BJ (cell line): ENCODE measurements around the gene CP. TPM values are rescaled to one million over a fixed set of nuclear protein-coding genes. Genes with fewer than 3 reads are reported as not detected.

Experiments used
- CTCF ChIA-PET: fragments of 350-600 bp; formaldehyde crosslinking; extraction: SDS; loops from one replicate; lab custom pipeline; 2021; ENCODE audit warnings: antibody characterized with exemption, inconsistent platforms; lab: Yijun Ruan, JAX
- POLR2A ChIA-PET: fragments of 300-600 bp; sonication (Branson Sonifier 250); formaldehyde crosslinking; extraction: SDS; loops from one replicate; lab custom pipeline; 2021; ENCODE audit warnings: antibody characterized with exemption; lab: Charles Lee
- DNase-seq: peaks from one replicate; pipeline ENCODE4 v3.0.0-alpha.2; 2011; ENCODE audit warnings: low read depth
- H3K27me3 ChIP-seq: 2 replicates; pipeline ENCODE4 v1.6.0; 2011; ENCODE audit warnings: low read length; ENCODE audit not compliant: control insufficient read depth, insufficient read depth
- H3K36me3 ChIP-seq: 2 replicates; pipeline ENCODE4 v1.5.1; 2011; ENCODE audit warnings: low read length; ENCODE audit not compliant: control insufficient read depth, insufficient read depth
- H3K4me3 ChIP-seq: 2 replicates; pipeline ENCODE4 v1.5.1; 2011; ENCODE audit warnings: low read depth, mild to moderate bottlenecking, control low read depth, low read length
- CTCF ChIP-seq: IDR thresholded peaks from 2 replicates; pipeline ENCODE4 v1.5.1; 2011; ENCODE audit warnings: low read depth, mild to moderate bottlenecking, control low read depth, inconsistent platforms, low read length, moderate library complexity; ENCODE audit not compliant: insufficient read depth
- polyA plus RNA-seq: library from polyadenylated mRNA; depleted of rRNA; stranded (reverse); fragments of >200 nt; gene quantifications from 2 replicates; pipeline ENCODE4 v1.2.3, GENCODE V29; 2011

The CP gene
- polyA plus RNA-seq, 1 experiment, result not detected

GRCh38 chr3:149145974-149146373 is 75.7 kb downstream of the CP start:
- CTCF ChIA-PET, result interaction anchor here (0.7 kb wide), 2 partner anchors 11 to 16 kb away, joined by 3 to 4 read pairs; no protein-coding TSS in a partner anchor
- Histone ChIP-seq H3K36me3 (peaks cover 6% of the 10 kb centered on the region; the same call in 1 of the 2 replicates), H3K4me3 (no peak overlapping the region), H3K27me3 (no peaks in the 10 kb centered on the region)
- no peak for DNase-seq
- POLR2A ChIA-PET, result interaction anchor here (0.6 kb wide), 1 partner anchor 34 kb away, joined by 3 read pairs; no protein-coding TSS in a partner anchor
- TF ChIP-seq CTCF, result no peak

GRCh38 chr3:149145356-149145755 is 76.3 kb downstream of the CP start:
- Histone ChIP-seq H3K4me3 (no peak overlapping the region), H3K36me3 (peaks cover 6% of the 10 kb centered on the region; the same call in 1 of the 2 replicates), H3K27me3 (no peaks in the 10 kb centered on the region)
- no peak for TF ChIP-seq CTCF
- ChIA-PET CTCF (interaction anchor here (0.7 kb wide), 1 partner anchor 15 kb away, joined by 4 read pairs; no protein-coding TSS in a partner anchor), POLR2A (no interaction called here)
- DNase-seq, result no peak

- H3K27me3 ChIP-seq, result no peaks in the 10 kb centered on the region
- POLR2A ChIA-PET, result no interaction called here
- CTCF ChIA-PET, result no interaction called here
Measured at GRCh38 chr3:149142682-149143081, 78.9 kb downstream of the CP start.

GRCh38 chr3:149134575-149134974 is 87.1 kb downstream of the CP start:
- CTCF ChIA-PET, result interaction anchor here (1.0 to 1.2 kb wide), 4 partner anchors 12 to 26 kb away, joined by 3 to 4 read pairs (median 3); no protein-coding TSS in a partner anchor
- TF ChIP-seq CTCF, result no peak
- Histone ChIP-seq H3K4me3 (no peak overlapping the region), H3K36me3 (no peaks in the 10 kb centered on the region), H3K27me3 (no peaks in the 10 kb centered on the region)
- POLR2A ChIA-PET, result no interaction called here
- no peak for DNase-seq

More at GRCh38 chr3:149142682-149143081, 78.9 kb downstream of the CP start:
- no peak for DNase-seq
- peaks cover 6% of the 10 kb centered on the region; the same call in 1 of the 2 replicates for H3K36me3 ChIP-seq
- no peak overlapping the region for H3K4me3 ChIP-seq
- TF ChIP-seq CTCF, result no peak

DNA sequence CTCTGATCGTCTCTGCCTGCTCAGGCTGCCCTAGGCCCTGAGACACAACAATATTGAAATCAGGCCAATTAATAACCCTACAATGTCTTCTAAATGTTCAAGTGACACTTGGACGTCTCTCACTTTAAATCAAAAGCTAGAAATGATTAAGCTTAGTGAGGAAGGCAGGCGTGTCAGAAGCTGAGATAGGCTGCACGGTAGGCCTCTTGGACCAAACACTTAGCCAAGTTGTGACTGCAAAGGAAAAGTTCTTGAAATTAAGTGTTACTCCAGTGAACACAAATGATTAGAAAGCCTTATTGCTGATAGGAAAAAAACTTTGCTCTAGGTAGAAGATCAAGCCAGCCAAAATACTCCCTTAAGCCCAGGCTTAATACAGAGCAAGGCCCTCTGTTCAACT is 90.0 kb downstream of the CP start:
- no peaks in the 10 kb centered on the region for H3K27me3 ChIP-seq
- ChIA-PET CTCF (interaction anchor here (0.7 to 1.9 kb wide), 2 partner anchors 11 to 141 kb away, joined by 3 to 7 read pairs; no protein-coding TSS in a partner anchor), POLR2A (no interaction called here)
- no peak for TF ChIP-seq CTCF
- no peak overlapping the region for H3K4me3 ChIP-seq
- DNase-seq, result no peak
- H3K36me3 ChIP-seq, result no peaks in the 10 kb centered on the region
